Retinal pigment epithelial cell (primary cell): ENCODE results near the gene ACMSD.
"Not testable (repeated sequence)": the region's sequence is repeated elsewhere in the genome, so short reads cannot be mapped to it uniquely, and the experiment has no call there.

ENCODE experiments used
- DNase-seq: peaks from one replicate; pipeline ENCODE4 v3.0.0-alpha.2; 2010; ENCODE audit warnings: low read depth
- H3K4me3 ChIP-seq: 2 replicates; pipeline ENCODE4 v1.5.1; 2011; ENCODE audit warnings: mild to moderate bottlenecking, low read length, control low read depth, moderate library complexity
- CTCF ChIP-seq: conservative IDR thresholded peaks from 2 replicates; pipeline ENCODE4 v1.5.1; 2011; ENCODE audit warnings: low read depth, low read length, control low read depth, inconsistent platforms

Gene ACMSD

DNA sequence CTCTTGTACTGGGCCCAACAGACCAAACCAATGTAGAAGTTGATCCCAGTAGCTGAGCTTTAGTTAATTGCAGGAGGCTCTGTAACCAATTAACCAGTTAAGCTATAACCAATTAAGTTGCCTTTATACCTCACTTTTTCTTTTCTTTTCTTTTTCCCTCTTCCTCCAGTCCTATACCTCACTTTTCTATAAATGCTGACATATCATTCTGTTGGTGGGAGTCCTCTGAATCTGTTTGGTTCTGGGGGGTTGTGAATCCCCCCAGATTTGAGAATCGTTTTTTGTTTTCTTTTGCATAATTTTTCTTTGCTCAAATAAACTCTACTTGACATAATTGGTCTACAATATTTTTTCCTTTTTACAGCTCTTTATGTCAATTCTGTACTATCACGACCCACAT, 38.1 kb upstream of the ACMSD start:
- H3K4me3 ChIP-seq: no peak overlapping the region
- no peak for DNase-seq
- no peak for TF ChIP-seq CTCF

GRCh38 chr2:134803609-134804405, 34.6 kb upstream of the ACMSD start:
- DNase-seq, H3K4me3 ChIP-seq: not testable (repeated sequence)

DNA sequence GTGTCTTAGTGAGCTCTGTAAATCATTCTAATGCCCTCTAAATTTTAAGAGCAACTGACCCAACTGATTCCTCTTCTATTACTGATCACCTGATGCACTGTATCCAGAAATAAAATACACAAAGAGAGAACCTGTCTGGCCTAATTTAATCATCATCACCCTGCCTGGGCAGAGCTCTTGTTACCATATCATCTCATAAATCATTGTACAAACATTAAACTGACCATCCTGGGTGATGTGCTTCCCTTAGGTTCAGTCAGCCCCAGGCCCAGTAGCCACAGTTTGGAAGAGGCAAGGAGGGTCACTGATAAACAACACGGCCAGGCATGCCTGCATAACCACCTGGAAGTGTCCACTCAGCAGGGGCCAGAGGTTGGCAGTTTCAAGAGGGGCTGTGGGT, 22.7 kb upstream of the ACMSD start:
- TF ChIP-seq CTCF: no peak
- H3K4me3 ChIP-seq: no peak overlapping the region
- DNase-seq: no peak

GRCh38 chr2:134818321-134818720, 20.1 kb upstream of the ACMSD start:
- no peak for DNase-seq
- TF ChIP-seq CTCF: no peak
- no peak overlapping the region for H3K4me3 ChIP-seq

- peak; percentile 52 for DNase-seq
- H3K4me3 ChIP-seq: no peak overlapping the region
- TF ChIP-seq CTCF: no peak
Observed at GRCh38 chr2:134819334-134819733, 19.1 kb upstream of the ACMSD start.

DNA sequence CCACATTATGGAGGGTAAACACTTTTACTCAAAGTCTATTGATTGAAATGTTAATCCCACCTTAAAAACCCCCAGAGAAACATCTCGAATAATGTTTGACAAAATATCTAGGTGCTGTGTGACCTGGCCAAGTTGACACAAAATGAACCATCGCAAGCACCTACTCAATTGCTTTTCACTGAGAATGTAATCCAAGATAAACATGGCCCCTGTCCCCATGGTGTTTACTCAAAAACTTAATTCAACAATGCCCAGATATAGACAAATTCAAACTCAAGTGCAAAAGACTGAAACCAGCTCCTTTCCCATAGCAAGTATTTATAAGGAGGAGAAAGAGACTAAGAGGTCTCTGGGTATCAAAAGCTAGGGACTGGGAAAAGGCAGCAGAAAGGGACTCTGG, 15.0 kb upstream of the ACMSD start:
- no peak overlapping the region for H3K4me3 ChIP-seq
- no peak for DNase-seq
- no peak for TF ChIP-seq CTCF

GRCh38 chr2:134823832-134824231, 14.6 kb upstream of the ACMSD start:
- no peak for DNase-seq
- no peak overlapping the region for H3K4me3 ChIP-seq
- TF ChIP-seq CTCF: no peak

- not testable (repeated sequence) for DNase-seq, H3K4me3 ChIP-seq
Observed at GRCh38 chr2:134825716-134826115, 12.7 kb upstream of the ACMSD start.
